ENCODE measurements around the gene PLEKHG7. TPM values are rescaled to one million over a fixed set of nuclear protein-coding genes. Genes with fewer than 3 reads are reported as not detected.

Gene PLEKHG7
- total and polyA plus RNA-seq, 4 donors, result 0.81 to 6.1 (median 3.1) TPM

DNA sequence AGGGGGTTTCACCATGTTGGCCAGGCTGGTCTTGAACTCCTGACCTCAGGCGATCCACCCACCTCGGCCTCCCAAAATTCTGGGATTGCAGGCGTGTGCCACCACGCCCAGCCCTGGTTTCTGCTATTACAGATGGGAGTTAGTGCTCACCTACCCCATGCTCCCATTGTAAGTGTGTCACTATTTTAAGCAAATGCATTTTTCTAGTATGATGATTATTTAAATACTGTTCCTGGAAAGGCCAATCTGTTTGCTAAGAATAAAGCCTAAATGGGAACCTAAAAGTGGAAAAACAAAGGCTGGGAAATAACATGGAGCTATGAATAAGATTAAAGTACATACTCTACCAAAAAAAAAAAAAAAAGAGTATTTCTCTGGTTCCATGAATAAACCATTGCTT lies 45.0 kb upstream of the PLEKHG7 start:
- no peak overlapping the region for H3K27ac ChIP-seq (ENCODE audit: low read depth in 1 of 2, low read length in 1 of 2)
- ATAC-seq (ENCODE audit: insufficient read depth, low FRiP score) (no peak), DNase-seq (no peak)
- TF ChIP-seq, protein P1, sequence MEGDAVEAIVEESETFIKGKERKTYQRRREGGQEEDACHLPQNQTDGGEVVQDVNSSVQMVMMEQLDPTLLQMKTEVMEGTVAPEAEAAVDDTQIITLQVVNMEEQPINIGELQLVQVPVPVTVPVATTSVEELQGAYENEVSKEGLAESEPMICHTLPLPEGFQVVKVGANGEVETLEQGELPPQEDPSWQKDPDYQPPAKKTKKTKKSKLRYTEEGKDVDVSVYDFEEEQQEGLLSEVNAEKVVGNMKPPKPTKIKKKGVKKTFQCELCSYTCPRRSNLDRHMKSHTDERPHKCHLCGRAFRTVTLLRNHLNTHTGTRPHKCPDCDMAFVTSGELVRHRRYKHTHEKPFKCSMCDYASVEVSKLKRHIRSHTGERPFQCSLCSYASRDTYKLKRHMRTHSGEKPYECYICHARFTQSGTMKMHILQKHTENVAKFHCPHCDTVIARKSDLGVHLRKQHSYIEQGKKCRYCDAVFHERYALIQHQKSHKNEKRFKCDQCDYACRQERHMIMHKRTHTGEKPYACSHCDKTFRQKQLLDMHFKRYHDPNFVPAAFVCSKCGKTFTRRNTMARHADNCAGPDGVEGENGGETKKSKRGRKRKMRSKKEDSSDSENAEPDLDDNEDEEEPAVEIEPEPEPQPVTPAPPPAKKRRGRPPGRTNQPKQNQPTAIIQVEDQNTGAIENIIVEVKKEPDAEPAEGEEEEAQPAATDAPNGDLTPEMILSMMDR (IDR thresholded peaks at IDR 0.05; ENCODE audit: control extremely low read depth, extremely low read depth), result no peak
- H3K36me3 ChIP-seq (ENCODE audit: control insufficient read depth in 4 of 4, insufficient read depth in 4 of 4, low read length in 4 of 4), result no peaks in the 10 kb centered on the region
- H3K4me3 ChIP-seq, result no peak overlapping the region
- WGBS, 2 donors, result 95 to 97% methylated on average over 4 of the region's 4 CpGs
- no peaks in the 10 kb centered on the region for H3K4me1 ChIP-seq (ENCODE audit: control insufficient read depth in 5 of 5, insufficient read depth in 5 of 5, low read length in 5 of 5)
- no peak overlapping the region for H3K9ac ChIP-seq (ENCODE audit: insufficient read depth in 1 of 2, low read length in 2 of 2)
- H3K27me3 ChIP-seq (ENCODE audit: control insufficient read depth in 3 of 3, insufficient read depth in 3 of 3, low read length in 2 of 3), result no peaks in the 10 kb centered on the region
- no peaks in the 10 kb centered on the region for H3K9me3 ChIP-seq (ENCODE audit: control insufficient read depth in 4 of 4, insufficient read depth in 3 of 4, low read length in 3 of 4)

DNA sequence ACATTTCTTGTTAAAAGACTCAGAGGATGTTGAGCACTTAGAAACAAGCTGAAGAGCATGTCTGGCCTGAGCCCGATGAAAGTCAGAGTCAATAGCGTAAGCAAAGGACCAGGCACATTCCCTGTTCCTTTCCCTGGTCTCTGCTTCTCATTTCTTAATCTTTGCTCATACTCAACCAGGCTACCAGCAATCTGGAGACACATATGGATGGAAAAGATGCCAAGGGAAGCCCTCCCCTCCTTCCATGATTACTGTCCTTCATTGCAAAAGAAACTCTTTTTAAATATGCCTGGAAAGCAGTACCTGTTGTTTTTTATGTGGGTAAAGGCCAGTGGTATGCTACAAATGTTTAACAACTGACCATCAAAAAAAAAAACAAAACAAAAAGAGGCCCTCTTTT lies 44.2 kb upstream of the PLEKHG7 start:
- ATAC-seq (ENCODE audit: insufficient read depth, low FRiP score), result no peak
- TF ChIP-seq, protein P1 (IDR thresholded peaks at IDR 0.05; ENCODE audit: control extremely low read depth, extremely low read depth), result no peak
- H3K36me3 ChIP-seq (ENCODE audit: control insufficient read depth in 4 of 4, insufficient read depth in 4 of 4, low read length in 4 of 4), result no peaks in the 10 kb centered on the region
- DNase-seq, result no peak
- H3K9me3 ChIP-seq (ENCODE audit: control insufficient read depth in 4 of 4, insufficient read depth in 3 of 4, low read length in 3 of 4), result no peaks in the 10 kb centered on the region
- H3K27me3 ChIP-seq (ENCODE audit: control insufficient read depth in 3 of 3, insufficient read depth in 3 of 3, low read length in 2 of 3), result no peaks in the 10 kb centered on the region
- no peak overlapping the region for H3K4me3 ChIP-seq
- no peak overlapping the region for H3K27ac ChIP-seq (ENCODE audit: low read depth in 1 of 2, low read length in 1 of 2)
- WGBS, 2 donors, result 93 to 98% methylated on average over 2 of the region's 2 CpGs
- H3K9ac ChIP-seq (ENCODE audit: insufficient read depth in 1 of 2, low read length in 2 of 2), result no peak overlapping the region
- no peaks in the 10 kb centered on the region for H3K4me1 ChIP-seq (ENCODE audit: control insufficient read depth in 5 of 5, insufficient read depth in 5 of 5, low read length in 5 of 5)

DNA sequence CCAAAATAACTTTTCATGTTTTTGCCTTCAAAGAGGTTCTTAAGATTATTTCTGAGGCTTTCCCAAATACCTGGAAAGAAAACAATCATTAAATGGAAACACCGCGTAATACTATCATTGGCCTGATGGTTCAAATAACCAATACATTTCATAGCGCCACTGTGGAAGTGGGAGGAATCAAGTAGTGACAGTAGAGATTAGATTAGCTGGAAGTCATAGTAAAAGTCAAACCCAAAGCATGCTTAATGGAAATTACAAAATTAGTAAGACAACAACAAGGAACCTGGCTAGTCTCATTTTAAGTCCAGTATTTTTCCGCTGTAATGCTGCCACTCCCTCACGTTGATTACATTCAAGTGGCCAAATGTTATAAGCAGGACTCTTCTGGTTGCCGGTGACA lies 41.5 kb upstream of the PLEKHG7 start:
- H3K9ac ChIP-seq (ENCODE audit: insufficient read depth in 1 of 2, low read length in 2 of 2), result no peak overlapping the region
- DNase-seq, result no peak
- H3K4me1 ChIP-seq (ENCODE audit: control insufficient read depth in 5 of 5, insufficient read depth in 5 of 5, low read length in 5 of 5), result no peaks in the 10 kb centered on the region
- WGBS, 2 donors, result 91 to 98% methylated on average over 6 of the region's 6 CpGs
- H3K27ac ChIP-seq (ENCODE audit: low read depth in 1 of 2, low read length in 1 of 2), result no peak overlapping the region
- no peak overlapping the region for H3K4me3 ChIP-seq
- no peak for ATAC-seq (ENCODE audit: insufficient read depth, low FRiP score)
- H3K36me3 ChIP-seq (ENCODE audit: control insufficient read depth in 4 of 4, insufficient read depth in 4 of 4, low read length in 4 of 4), result no peaks in the 10 kb centered on the region
- no peaks in the 10 kb centered on the region for H3K9me3 ChIP-seq (ENCODE audit: control insufficient read depth in 4 of 4, insufficient read depth in 3 of 4, low read length in 3 of 4)
- TF ChIP-seq, protein P1 (IDR thresholded peaks at IDR 0.05; ENCODE audit: control extremely low read depth, extremely low read depth), result no peak
- no peaks in the 10 kb centered on the region for H3K27me3 ChIP-seq (ENCODE audit: control insufficient read depth in 3 of 3, insufficient read depth in 3 of 3, low read length in 2 of 3)

DNA sequence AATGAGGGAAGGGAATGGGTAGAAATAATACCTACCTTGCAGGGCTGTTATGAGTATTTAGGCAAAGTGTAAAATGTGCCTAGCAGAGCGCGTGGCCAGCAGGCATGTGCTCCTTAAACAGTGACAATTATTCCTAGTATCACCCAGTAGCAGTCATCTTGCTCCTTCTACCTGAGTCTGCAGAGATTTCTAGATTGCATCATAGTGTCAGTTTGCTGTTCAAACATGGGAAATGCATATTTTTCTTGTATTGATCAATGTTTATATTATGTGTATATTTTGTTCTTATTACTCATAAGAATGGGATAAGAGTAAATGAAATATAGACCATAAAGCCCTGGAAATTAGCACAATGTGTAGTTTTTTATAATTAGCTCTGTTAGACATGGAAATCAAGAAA lies 37.3 kb upstream of the PLEKHG7 start:
- Histone ChIP-seq H3K36me3 (ENCODE audit: control insufficient read depth in 4 of 4, insufficient read depth in 4 of 4, low read length in 4 of 4) (no peaks in the 10 kb centered on the region), H3K9me3 (ENCODE audit: control insufficient read depth in 4 of 4, insufficient read depth in 3 of 4, low read length in 3 of 4) (no peaks in the 10 kb centered on the region), H3K4me1 (ENCODE audit: control insufficient read depth in 5 of 5, insufficient read depth in 5 of 5, low read length in 5 of 5) (no peaks in the 10 kb centered on the region), H3K9ac (ENCODE audit: insufficient read depth in 1 of 2, low read length in 2 of 2) (no peak overlapping the region), H3K4me3 (no peak overlapping the region), H3K27ac (ENCODE audit: low read depth in 1 of 2, low read length in 1 of 2) (no peak overlapping the region), H3K27me3 (ENCODE audit: control insufficient read depth in 3 of 3, insufficient read depth in 3 of 3, low read length in 2 of 3) (no peaks in the 10 kb centered on the region)
- TF ChIP-seq, protein P1 (IDR thresholded peaks at IDR 0.05; ENCODE audit: control extremely low read depth, extremely low read depth), result no peak
- WGBS, 2 donors, result 99 to 100% methylated on average over 2 of the region's 2 CpGs
- DNase-seq, result no peak
- ATAC-seq (ENCODE audit: insufficient read depth, low FRiP score), result no peak

Data from lung (tissue), 12 donors.